ENCODE results near the gene PRKN.

GRCh38 chr6:162625846-162626540 lies 101.6 kb downstream of the PRKN start:
- no peak for TF ChIP-seq POLR2A (IDR thresholded peaks at IDR 0.05)
- no peak for TF ChIP-seq CTCF (IDR thresholded peaks at IDR 0.05)
